PC-3 (cell line): Measurements from ENCODE around the gene PLEKHH2. TPM values are rescaled to one million over a fixed set of nuclear protein-coding genes. Genes with fewer than 3 reads are reported as not detected.

Experiments
- ATAC-seq: fragments of 200-7000 bp; cut with Tn5 transposase; 2 replicates; pipeline ENCODE4 v1.9.1; 2020; ENCODE audit warnings: mild to moderate bottlenecking, moderate library complexity
- BruUV-seq: library from RNA; stranded (reverse); fragments of 400-500 nt; replicated peaks from 2 replicates; lab custom pipeline; 2021; lab: Mats Ljungman, UMichigan
- CTCF ChIA-PET: fragments of 300-600 bp; sonication (Branson Sonifier 250); formaldehyde crosslinking; loops from one replicate; lab custom pipeline; 2022; ENCODE audit warnings: antibody characterized with exemption; lab: Charles Lee
- POLR2A ChIA-PET: fragments of 300-600 bp; sonication (Branson Sonifier 250); formaldehyde crosslinking; loops from one replicate; lab custom pipeline; 2022; ENCODE audit warnings: antibody characterized with exemption; ENCODE audit not compliant: unreplicated experiment; lab: Charles Lee
- DNase-seq: peaks from one replicate; pipeline ENCODE4 v3.0.0-alpha.2; 2015
- H2AFZ ChIP-seq: fragments of 300-600 bp; sonication (generic); 2 replicates; pipeline ENCODE4 v1.6.0; 2016; ENCODE audit warnings: antibody characterized with exemption, low read length
- H3F3A ChIP-seq: fragments of 300-600 bp; sonication (generic); one replicate; pipeline ENCODE4 v1.6.0; 2017; ENCODE audit warnings: antibody characterized with exemption, low read length, control low read depth, mild to moderate bottlenecking; ENCODE audit not compliant: unreplicated experiment
- H3K27ac ChIP-seq: fragments of 300-600 bp; sonication (generic); 2 replicates; pipeline ENCODE4 v1.5.1; 2016; ENCODE audit warnings: mild to moderate bottlenecking, low read length
- H3K27me3 ChIP-seq: fragments of 300-600 bp; sonication (generic); 2 replicates; pipeline ENCODE4 v1.6.1; 2016; ENCODE audit warnings: low read length, mixed read lengths
- H3K36me3 ChIP-seq: fragments of 300-600 bp; sonication (generic); 2 replicates; pipeline ENCODE4 v1.6.1; 2016; ENCODE audit warnings: low read depth, mixed run types, low read length, mixed read lengths
- H3K4me1 ChIP-seq: fragments of 300-600 bp; sonication (generic); 2 replicates; pipeline ENCODE4 v1.5.1; 2016; ENCODE audit warnings: low read length; ENCODE audit not compliant: insufficient read depth
- H3K4me2 ChIP-seq: fragments of 300-600 bp; sonication (generic); 2 replicates; pipeline ENCODE4 v1.6.0; 2016; ENCODE audit warnings: low read length
- H3K4me3 ChIP-seq: fragments of 300-600 bp; sonication (generic); 2 replicates; pipeline ENCODE4 v1.5.1; 2016; ENCODE audit warnings: mild to moderate bottlenecking, low read length, mixed read lengths
- H3K79me2 ChIP-seq: fragments of 300-600 bp; sonication (generic); 2 replicates; pipeline ENCODE4 v1.6.1; 2017; ENCODE audit warnings: low read length, mixed read lengths
- H3K9ac ChIP-seq: fragments of 300-600 bp; sonication (generic); 2 replicates; pipeline ENCODE4 v1.6.0; 2016; ENCODE audit warnings: mild to moderate bottlenecking, low read length
- H3K9me2 ChIP-seq: fragments of 300-600 bp; sonication (generic); replicated peaks from 2 replicates; pipeline ENCODE4 v1.6.1; 2016; ENCODE audit warnings: mixed run types, low read length, mixed read lengths
- H3K9me3 ChIP-seq: fragments of 300-600 bp; sonication (generic); 2 replicates; pipeline ENCODE4 v1.6.1; 2016; ENCODE audit warnings: low read length, mixed read lengths
- H4K20me1 ChIP-seq: fragments of 300-600 bp; sonication (generic); 2 replicates; pipeline ENCODE4 v1.6.1; 2016; ENCODE audit warnings: low read length, mixed read lengths
- EZH2 ChIP-seq: fragments of 300-600 bp; sonication (generic); IDR thresholded peaks from one replicate; pipeline ENCODE4 v1.6.1; 2017; ENCODE audit warnings: antibody characterized with exemption, mild to moderate bottlenecking, low read length; ENCODE audit not compliant: unreplicated experiment
- EZH2phosphoT487 ChIP-seq: fragments of 300-600 bp; sonication (generic); IDR thresholded peaks from 2 replicates; pipeline ENCODE4 v1.6.1; 2018; ENCODE audit warnings: mild to moderate bottlenecking, antibody characterized with exemption, low read length, borderline replicate concordance
- intact Hi-C: fragments of 100-400 bp; cut with micrococcal nuclease; formaldehyde crosslinking; loops from 2 replicates; pipeline ENCODE4 v1.9.0; 2023
- total RNA-seq: library from RNA; depleted of rRNA; stranded (reverse); fragments of >200 nt; gene quantifications from 2 replicates; pipeline ENCODE4 v1.2.3, GENCODE V29; 2014
- TF ChIP-seq, protein P1 (sequence below): fragments of 300-600 bp; sonication (generic); conservative IDR thresholded peaks from 2 replicates; pipeline ENCODE4 v1.5.1; 2017; ENCODE audit warnings: antibody characterized with exemption, low read depth, mild to moderate bottlenecking, low read length

Gene PLEKHH2
- total RNA-seq, 1 experiment from 2014 or later = 1.9 TPM

DNA sequence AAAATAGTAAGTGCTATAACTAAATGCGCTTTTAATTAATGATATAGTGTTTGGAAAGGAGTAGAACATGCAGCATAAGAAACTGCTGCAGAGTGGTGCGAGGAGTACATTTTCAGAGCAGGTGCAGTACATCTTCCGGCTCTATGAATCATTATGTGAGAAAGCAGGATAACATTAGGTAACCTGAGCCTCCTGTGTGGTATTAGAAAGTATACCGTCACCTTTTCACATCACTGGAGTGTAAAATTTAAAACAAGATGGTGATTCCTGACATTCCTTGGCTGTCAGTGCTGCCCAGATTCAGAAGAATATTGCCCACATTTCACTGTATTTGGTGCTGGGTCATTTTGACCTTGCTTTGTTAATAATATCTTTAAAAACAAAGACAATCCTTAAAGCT, 128.9 kb downstream of the PLEKHH2 start:
- Histone ChIP-seq H3K36me3 (no peaks in the 10 kb centered on the region), H2AFZ (no peak overlapping the region), H3K9me3 (no peaks in the 10 kb centered on the region), H3K9me2 (no peaks in the 10 kb centered on the region), H3K4me2 (peak overlapping the region; percentile 35), H3K79me2 (no peaks in the 10 kb centered on the region), H3K4me1 (peaks cover 27% of the 10 kb centered on the region), H3K9ac (no peak overlapping the region), H3K27me3 (no peaks in the 10 kb centered on the region), H3F3A (no peaks in the 10 kb centered on the region), H3K4me3 (no peak overlapping the region), H3K27ac (peak overlapping the region; percentile 33), H4K20me1 (no peaks in the 10 kb centered on the region)
- ChIA-PET POLR2A (no interaction called here), CTCF (no interaction called here)
- peak; percentile 97 for ATAC-seq
- intact Hi-C loops = no loop called here
- DNase-seq = peak; percentile 77
- TF ChIP-seq EZH2phosphoT487 (no peak), EZH2 (no peak)
- TF ChIP-seq, protein P1, sequence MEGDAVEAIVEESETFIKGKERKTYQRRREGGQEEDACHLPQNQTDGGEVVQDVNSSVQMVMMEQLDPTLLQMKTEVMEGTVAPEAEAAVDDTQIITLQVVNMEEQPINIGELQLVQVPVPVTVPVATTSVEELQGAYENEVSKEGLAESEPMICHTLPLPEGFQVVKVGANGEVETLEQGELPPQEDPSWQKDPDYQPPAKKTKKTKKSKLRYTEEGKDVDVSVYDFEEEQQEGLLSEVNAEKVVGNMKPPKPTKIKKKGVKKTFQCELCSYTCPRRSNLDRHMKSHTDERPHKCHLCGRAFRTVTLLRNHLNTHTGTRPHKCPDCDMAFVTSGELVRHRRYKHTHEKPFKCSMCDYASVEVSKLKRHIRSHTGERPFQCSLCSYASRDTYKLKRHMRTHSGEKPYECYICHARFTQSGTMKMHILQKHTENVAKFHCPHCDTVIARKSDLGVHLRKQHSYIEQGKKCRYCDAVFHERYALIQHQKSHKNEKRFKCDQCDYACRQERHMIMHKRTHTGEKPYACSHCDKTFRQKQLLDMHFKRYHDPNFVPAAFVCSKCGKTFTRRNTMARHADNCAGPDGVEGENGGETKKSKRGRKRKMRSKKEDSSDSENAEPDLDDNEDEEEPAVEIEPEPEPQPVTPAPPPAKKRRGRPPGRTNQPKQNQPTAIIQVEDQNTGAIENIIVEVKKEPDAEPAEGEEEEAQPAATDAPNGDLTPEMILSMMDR = no peak
- TSS peak; percentile 26 for BruUV-seq

DNA sequence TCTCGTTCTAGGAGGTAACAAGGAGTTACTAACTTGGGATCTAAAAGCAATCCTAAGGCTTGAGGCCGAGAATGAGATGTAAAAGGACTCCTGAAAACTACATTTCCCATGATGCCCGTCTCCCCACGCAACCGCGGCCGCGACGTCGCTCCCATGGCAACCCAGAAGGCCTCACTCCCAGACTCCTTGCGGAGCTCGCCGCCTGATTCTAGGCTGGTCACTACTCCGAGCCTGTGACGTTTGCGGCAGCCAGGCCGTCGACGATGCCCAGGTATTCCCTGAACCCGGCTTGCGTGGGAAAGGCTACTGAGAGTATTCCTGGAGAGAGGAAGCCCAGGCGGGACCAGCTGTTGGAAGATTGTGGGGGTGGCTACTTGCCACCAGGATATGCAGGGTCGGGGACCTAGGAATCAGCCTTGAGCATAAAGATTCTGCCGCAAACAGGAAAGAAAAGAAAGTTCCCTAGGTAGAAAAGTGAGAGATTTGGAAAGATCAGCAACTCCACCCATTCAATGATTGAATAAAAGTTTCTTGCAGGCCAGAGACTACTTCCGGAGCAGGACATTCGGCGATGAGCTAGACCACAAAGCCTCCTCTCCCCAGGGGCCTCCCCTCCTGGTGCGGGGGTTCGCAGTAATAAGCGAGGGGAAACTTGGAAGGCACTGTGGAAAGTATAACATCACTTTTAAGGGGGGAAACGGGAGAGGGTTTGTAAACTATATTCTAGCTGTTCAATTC, 137.0 kb downstream of the PLEKHH2 start, which contains the start of gene DYNC2LI1:
Gene DYNC2LI1 (plus strand): TSS at position 164 of the 738 bp plus-strand sequence. CDS start 100 bp downstream, at position 264.
- ChIA-PET POLR2A (interaction anchor here (0.6 to 0.9 kb wide), 2 partner anchors 178 to 201 kb away, joined by 3 to 6 read pairs; partner anchors contain the start of gene THADA), CTCF (no interaction called here)
- Histone ChIP-seq H2AFZ (peak within 1 kb of the TSS; percentile 97), H3K27ac (peak within 1 kb of the TSS; percentile 76), H4K20me1 (no peaks in the 10 kb centered on the region), H3K27me3 (no peaks in the 10 kb centered on the region), H3K79me2 (no peaks in the 10 kb centered on the region), H3K4me3 (peak within 1 kb of the TSS; percentile 84), H3K4me1 (no peaks in the 10 kb centered on the region), H3K9ac (peak within 1 kb of the TSS; percentile 82), H3F3A (no peaks in the 10 kb centered on the region), H3K9me3 (no peaks in the 10 kb centered on the region), H3K36me3 (no peaks in the 10 kb centered on the region), H3K4me2 (peak within 1 kb of the TSS; percentile 91), H3K9me2 (no peaks in the 10 kb centered on the region)
- TSS peak; percentile 78 for BruUV-seq
- TF ChIP-seq, protein P1 = no peak
- TF ChIP-seq EZH2phosphoT487 = no peak
- no peak for TF ChIP-seq EZH2
- intact Hi-C loops = loop anchor here (1.0 to 5.0 kb wide), 2 partner anchors 15 to 137 kb away; partner anchors contain the start of gene PLEKHH2
- ATAC-seq (peak; percentile 100), DNase-seq (peak; percentile 91)

DNA sequence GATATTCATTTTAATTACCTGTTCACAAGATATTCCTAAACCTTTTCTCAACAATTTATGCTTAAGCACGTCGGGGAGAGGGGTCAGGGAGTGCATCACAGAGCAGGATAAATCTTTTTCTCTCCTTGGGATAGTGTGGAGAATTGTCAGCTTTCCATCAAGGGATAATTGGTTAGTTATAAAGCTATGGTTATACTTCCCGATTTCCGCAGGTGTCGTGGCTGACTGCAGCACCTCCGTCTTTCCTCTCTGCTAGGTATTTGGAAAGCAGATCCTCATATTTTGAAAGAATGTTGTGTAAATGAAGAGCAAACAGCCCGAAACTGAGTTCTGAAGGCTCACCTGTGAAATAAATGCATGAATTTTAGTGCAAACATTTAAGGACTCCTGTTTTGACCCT, 137.6 kb downstream of the PLEKHH2 start:
- peak; percentile 27 for ATAC-seq
- no peaks in the 10 kb centered on the region for H3K9me2 ChIP-seq
- POLR2A ChIA-PET = interaction anchor here (0.6 to 0.9 kb wide), 2 partner anchors 179 to 202 kb away, joined by 3 to 6 read pairs; partner anchors contain the start of gene THADA

More for the DNA sequence above, 137.6 kb downstream of the PLEKHH2 start:
- peak overlapping the region; percentile 76 for H3K27ac ChIP-seq
- CTCF ChIA-PET = no interaction called here
- no peaks in the 10 kb centered on the region for H3K79me2 ChIP-seq
- H3K36me3 ChIP-seq = no peaks in the 10 kb centered on the region
- intact Hi-C loops = loop anchor here (5.0 kb wide), 1 partner anchor 137 kb away; the partner anchor contains the start of gene PLEKHH2
- no peaks in the 10 kb centered on the region for H4K20me1 ChIP-seq
- BruUV-seq = no TSS peak
- peak overlapping the region; percentile 82 for H3K9ac ChIP-seq
- H3K4me2 ChIP-seq = peak overlapping the region; percentile 91
- H3K4me3 ChIP-seq = peak overlapping the region; percentile 84
- H3K9me3 ChIP-seq = no peaks in the 10 kb centered on the region
- no peaks in the 10 kb centered on the region for H3F3A ChIP-seq
- H2AFZ ChIP-seq = peak overlapping the region; percentile 97
- no peak for TF ChIP-seq EZH2phosphoT487
- TF ChIP-seq EZH2 = no peak
- TF ChIP-seq, protein P1 = no peak
- DNase-seq = no peak
- no peaks in the 10 kb centered on the region for H3K4me1 ChIP-seq
- no peaks in the 10 kb centered on the region for H3K27me3 ChIP-seq
